GM19372 (cell line): ENCODE results near the gene DCST2.
"Not testable (repeated sequence)": the region's sequence is repeated elsewhere in the genome, so short reads cannot be mapped to it uniquely, and the experiment has no call there.

ENCODE experiments used
- ATAC-seq: cut with Tn5 transposase; IDR thresholded peaks from one replicate; pipeline ENCODE4 v1.9.1; 2021; ENCODE audit warnings: mild to moderate bottlenecking, low read depth, moderate library complexity; ENCODE audit not compliant: unreplicated experiment

DCST2 gene

DNA sequence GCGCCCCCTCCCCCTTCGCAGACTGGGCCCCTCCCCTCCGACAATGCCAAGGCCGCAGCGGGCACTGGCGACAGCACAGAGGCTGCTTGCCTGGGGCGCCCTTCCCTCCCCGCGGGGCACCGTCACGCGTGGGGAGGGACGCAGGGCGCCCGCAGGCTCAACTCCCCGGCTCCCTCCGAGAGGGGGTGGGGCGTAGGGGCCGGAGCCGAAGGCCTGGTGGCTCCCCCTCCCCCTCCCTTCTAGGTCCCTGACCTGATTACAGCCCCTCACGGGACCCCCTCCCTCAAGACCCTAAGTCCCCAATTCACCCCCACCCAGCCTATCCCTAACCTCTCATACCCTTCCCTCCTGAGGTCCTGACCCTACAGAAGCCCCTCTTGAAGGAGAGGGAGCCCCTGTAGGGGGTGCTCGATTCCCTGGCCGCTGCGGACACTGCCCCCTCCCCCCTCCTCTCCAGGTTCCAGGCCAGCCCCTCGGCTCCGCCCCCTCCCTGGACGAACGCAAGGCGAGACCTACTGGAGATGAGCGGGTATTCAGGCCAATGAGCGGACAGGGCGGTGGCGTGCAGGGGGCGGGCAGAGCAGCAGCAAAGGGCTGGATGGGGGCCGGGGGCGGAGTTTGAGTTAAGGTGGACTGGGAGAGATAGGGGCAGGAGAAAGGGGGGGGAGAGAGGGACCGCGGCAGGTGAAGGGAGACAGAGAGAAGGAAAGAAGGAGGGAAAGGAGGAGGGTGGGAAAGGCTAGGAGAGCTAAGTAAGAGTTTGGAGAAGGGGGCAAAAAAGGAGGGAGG is 31.7 kb downstream of the DCST2 start:
- ATAC-seq: peak; percentile 64

DNA sequence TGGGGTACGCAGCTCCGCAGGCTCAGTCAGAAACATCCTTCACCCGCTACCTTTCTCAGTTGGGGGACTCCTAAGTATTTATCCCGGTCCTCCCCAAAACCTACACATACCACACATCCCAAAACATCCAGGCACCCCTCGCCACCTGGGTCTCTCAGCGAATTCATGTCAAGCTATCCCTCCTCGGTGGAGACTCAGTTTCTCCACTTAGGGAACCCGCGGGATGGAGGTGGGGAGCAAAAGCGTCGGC is 32.2 kb downstream of the DCST2 start:
- ATAC-seq: peak; percentile 6

DNA sequence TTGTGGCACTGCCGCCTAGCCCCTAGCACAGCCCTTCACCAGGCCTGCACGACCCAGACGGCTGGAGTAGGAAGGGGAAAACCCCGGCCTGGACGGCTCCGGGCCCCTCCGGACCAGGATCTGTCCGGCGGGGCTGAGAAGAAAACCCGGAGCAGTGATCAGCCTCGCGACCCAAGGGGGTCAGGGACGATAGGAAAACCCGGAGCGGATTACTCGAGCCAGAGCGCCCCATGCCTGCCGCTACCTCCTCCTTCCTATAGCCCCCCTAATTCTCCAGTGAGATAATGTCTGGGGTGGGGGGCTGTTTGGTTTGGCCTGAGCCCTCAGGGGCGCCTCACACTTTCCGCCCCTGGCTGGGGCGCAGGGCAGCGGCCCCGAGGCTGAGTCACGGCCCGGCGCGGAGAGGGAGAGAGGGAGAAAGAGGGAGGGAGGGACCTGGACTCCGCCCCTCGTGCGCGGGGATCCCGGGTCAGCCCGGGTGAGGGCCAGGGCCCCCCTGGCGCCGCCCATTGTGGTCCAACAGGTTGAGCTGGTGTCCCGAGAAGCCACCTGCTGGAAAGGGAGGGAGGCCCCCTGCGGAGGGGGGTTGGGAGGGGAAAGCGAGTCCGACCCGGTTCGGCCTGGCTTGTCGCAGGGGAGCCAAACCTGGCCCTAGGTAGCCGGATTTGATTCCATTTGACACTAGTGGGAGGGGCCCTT is 32.7 kb downstream of the DCST2 start:
- ATAC-seq: peak; percentile 34

GRCh38 chr1:155000411-155000725 is 33.2 kb downstream of the DCST2 start:
- ATAC-seq: no peak

DNA sequence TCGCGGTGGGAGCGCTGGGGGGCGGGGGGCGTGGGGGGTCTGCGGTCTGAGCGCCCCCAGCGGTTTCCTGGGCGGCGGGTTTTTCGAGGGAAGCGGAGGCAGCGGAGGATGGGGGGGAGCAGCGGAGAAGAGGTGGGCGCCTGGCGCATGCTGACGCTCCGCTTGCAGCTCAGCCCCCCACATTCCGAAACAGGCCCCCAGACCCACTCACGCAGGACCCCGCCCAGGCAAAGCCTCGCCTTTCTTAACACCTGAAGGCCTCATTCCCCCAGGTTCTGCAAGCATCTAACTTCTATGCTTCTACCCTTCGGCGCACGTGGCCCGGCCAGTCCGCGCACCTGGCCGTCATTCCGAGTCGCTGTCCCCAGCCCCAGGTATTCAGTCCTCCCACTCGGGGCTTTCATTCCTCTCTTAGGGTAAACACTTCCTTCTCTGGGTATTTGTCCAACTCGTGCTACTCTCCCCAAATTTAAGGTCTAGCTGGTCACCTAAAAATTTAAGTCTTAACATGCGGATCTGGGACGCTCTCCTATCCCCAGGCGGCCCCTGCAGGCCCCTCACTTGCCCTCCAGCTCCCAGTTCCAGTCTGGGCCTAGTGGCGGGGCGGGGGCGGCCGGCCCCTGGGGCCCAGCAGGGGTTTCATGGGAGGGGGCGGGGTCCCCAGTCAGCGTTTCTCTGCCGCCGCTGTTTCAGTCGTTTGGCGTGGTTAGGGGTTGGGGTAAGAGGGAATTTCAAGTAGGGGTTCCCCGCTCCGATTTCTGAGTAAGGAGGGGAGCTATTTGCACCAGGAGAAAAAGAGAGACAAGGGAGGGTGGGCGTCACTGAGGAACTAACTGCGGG is 33.8 kb downstream of the DCST2 start:
- no peak for ATAC-seq

- ATAC-seq: no peak
These were observed 34.6 kb downstream of the DCST2 start for GRCh38 chr1:154998818-154999570.

GRCh38 chr1:154998201-154998780 is 35.3 kb downstream of the DCST2 start:
- ATAC-seq: no peak

GRCh38 chr1:154996966-154997701 is 36.4 kb downstream of the DCST2 start:
- no peak for ATAC-seq

- ATAC-seq: not testable (repeated sequence)
These were observed 38.1 kb downstream of the DCST2 start for GRCh38 chr1:154995301-154995983.

- ATAC-seq: no peak
These were observed 39.0 kb downstream of the DCST2 start for GRCh38 chr1:154994591-154994990.

- no peak for ATAC-seq
These were observed 39.4 kb downstream of the DCST2 start for GRCh38 chr1:154994269-154994587.

GRCh38 chr1:154993572-154994268 is 39.9 kb downstream of the DCST2 start, which contains the start of gene LENEP:
TSS of gene LENEP (plus strand) at chr1:154993586. CDS start at chr1:154993608, 22 bp downstream.
- ATAC-seq: no peak

DNA sequence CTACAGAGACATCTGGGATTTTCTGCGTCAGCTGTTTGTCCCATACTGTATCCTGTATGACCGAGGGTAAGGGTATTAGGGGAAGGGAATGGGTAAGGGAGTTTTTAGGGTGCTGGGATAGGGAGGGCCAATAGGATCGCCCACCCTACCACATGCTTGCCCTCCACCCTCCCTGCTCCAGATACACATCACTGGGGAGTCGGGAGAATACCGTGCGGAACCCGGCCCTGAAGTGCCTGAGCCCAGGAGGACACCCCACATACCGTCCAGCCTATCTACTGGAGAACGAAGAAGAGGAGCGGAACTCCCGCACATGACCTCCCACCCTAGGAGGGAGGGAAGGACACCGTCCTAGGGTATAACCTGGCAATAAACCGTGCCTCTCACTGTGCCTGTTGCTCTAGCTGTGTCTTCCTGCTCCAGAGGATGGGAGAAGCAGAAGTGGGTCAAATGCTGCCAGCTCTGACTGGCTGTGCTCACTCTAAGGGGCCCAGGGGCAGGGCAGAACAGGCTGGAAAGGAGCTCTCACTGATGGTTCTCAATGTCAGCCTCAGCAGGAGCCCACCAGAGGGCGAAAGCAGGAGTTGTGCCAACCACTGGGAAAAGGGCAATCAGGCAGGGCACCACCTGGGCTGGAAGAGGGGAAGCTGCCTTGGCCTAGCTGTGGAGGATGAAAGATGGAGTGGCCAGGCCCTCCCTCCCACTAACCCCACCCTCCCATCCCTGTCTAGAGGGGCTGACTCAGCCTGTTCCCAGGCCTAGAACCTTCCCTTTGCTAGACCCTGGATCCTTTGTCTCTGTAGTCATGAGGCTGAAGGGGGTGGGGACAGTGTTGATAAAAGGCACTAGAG is 40.6 kb downstream of the DCST2 start:
- no peak for ATAC-seq

- ATAC-seq: no peak
These were observed 43.3 kb downstream of the DCST2 start for GRCh38 chr1:154990276-154990675.

DNA sequence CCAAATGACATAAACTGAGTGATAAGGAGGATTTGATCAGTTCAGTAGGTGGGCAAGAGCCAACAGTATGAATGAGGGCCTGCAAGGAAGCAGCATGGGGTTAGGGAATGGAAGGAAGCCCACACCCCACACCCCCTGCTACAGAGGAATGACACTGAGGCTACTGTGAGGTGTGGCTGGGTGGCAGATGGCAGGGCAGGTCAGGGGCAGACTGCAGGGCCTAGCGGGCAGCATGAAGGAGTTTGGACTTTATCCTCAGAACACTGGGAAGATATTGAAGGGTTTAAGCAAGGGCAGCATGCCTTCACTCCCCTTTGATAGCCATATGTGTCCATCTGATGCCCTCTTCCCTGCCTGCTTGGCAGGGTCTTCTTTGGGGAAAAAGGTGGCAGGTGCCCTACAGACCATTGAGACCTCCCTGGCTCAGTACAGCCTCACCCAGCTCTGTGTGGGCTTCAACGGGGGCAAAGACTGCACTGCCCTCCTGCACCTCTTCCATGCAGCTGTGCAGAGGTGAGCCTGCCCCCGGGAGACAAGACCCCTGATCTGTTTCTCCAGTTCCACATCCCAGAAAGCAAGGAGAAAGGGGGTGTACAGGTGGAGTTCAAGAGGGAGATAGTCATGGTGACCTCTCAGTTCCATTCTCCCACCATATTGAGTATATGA is 44.3 kb downstream of the DCST2 start:
- ATAC-seq: no peak

DNA sequence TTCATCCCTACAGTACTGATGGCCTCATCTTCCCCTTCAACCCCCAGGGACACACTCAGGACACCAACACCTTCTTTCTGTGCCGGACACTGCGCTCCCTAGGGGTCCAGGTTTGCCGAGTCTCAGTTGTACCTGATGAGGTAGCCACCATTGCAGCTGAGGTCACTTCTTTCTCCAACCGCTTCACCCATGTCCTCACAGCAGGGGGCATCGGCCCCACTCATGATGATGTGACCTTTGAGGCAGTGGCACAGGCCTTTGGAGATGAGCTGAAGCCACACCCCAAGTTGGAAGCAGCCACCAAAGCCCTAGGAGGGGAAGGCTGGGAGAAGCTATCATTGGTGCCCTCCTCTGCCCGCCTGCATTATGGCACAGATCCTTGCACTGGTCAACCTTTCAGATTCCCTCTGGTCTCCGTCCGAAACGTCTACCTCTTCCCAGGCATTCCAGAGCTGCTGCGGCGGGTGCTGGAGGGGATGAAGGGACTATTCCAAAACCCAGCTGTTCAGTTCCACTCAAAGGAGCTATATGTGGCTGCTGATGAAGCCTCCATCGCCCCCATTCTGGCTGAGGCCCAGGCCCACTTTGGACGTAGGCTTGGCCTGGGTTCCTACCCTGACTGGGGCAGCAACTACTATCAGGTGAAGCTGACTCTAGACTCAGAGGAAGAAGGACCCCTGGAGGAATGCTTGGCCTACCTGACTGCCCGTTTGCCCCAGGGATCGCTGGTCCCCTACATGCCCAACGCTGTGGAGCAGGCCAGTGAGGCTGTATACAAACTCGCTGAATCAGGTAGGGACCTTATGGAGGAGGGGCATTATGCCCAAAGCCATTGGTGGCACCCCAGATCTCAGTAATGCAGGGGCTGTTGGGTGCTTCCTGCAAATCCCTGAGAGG is 45.3 kb downstream of the DCST2 start:
- no peak for ATAC-seq
